Measurements from ENCODE around the gene SSPN.

SSPN gene

GRCh38 chr12:26241080-26241479 lies 45.7 kb downstream of the SSPN start:
- H3K4ac ChIP-seq (ENCODE audit: low read depth, low read length) = no peak overlapping the region
- H2BK15ac ChIP-seq (replicated peaks; ENCODE audit: low read depth) = no peak overlapping the region
- H3K79me2 ChIP-seq (ENCODE audit: control insufficient read depth, insufficient read depth, low read length) = no peaks in the 10 kb centered on the region
- WGBS (ENCODE audit: extremely low coverage, insufficient coverage, low lambda C conversion rate) = no CpG with 5 or more reads among the region's 2 CpGs
- H2BK5ac ChIP-seq (ENCODE audit: low read length) = no peak overlapping the region
- no peak overlapping the region for H3K23ac ChIP-seq (ENCODE audit: low read length)
- H3K9ac ChIP-seq (ENCODE audit: low read length) = no peak overlapping the region
- no peaks in the 10 kb centered on the region for H3K27me3 ChIP-seq (ENCODE audit: insufficient read depth, low read length, poor library complexity)
- H3K27ac ChIP-seq (ENCODE audit: low read depth, low read length) = no peak overlapping the region
- H3K36me3 ChIP-seq (ENCODE audit: control insufficient read depth, insufficient read depth, low read length) = no peaks in the 10 kb centered on the region
- H4K5ac ChIP-seq (ENCODE audit: low read length) = no peak overlapping the region
- H3K4me1 ChIP-seq (ENCODE audit: control insufficient read depth, low read depth, low read length) = no peaks in the 10 kb centered on the region
- no peak overlapping the region for H2BK120ac ChIP-seq (ENCODE audit: low read depth, low read length)
- no peak overlapping the region for H2AK5ac ChIP-seq (ENCODE audit: low read length)
- no peak for DNase-seq
- H3K4me3 ChIP-seq (ENCODE audit: low read length) = no peak overlapping the region
- H3K4me2 ChIP-seq (ENCODE audit: low read length) = no peak overlapping the region
- no peaks in the 10 kb centered on the region for H3K79me1 ChIP-seq (ENCODE audit: low read length)
- no peak overlapping the region for H4K8ac ChIP-seq (ENCODE audit: low read depth, low read length)
- H3K56ac ChIP-seq (ENCODE audit: low read length) = no peak overlapping the region
- no peak overlapping the region for H3K18ac ChIP-seq (ENCODE audit: low read length)

GRCh38 chr12:26242683-26243082 lies 47.3 kb downstream of the SSPN start:
- no peak for DNase-seq
- Histone ChIP-seq H3K36me3 (ENCODE audit: control insufficient read depth, insufficient read depth, low read length) (no peaks in the 10 kb centered on the region), H3K4me1 (ENCODE audit: control insufficient read depth, low read depth, low read length) (no peaks in the 10 kb centered on the region), H2BK5ac (ENCODE audit: low read length) (no peak overlapping the region), H4K5ac (ENCODE audit: low read length) (no peak overlapping the region), H2BK120ac (ENCODE audit: low read depth, low read length) (no peak overlapping the region), H3K23ac (ENCODE audit: low read length) (no peak overlapping the region), H2AK5ac (ENCODE audit: low read length) (no peak overlapping the region), H3K27ac (ENCODE audit: low read depth, low read length) (no peak overlapping the region), H3K4me3 (ENCODE audit: low read length) (no peak overlapping the region), H3K79me1 (ENCODE audit: low read length) (no peaks in the 10 kb centered on the region), H3K27me3 (ENCODE audit: insufficient read depth, low read length, poor library complexity) (no peaks in the 10 kb centered on the region), H3K56ac (ENCODE audit: low read length) (no peak overlapping the region), H3K79me2 (ENCODE audit: control insufficient read depth, insufficient read depth, low read length) (no peaks in the 10 kb centered on the region), H2BK15ac (replicated peaks; ENCODE audit: low read depth) (no peak overlapping the region), H3K9ac (ENCODE audit: low read length) (no peak overlapping the region), H4K8ac (ENCODE audit: low read depth, low read length) (no peak overlapping the region), H3K18ac (ENCODE audit: low read length) (no peak overlapping the region), H3K4ac (ENCODE audit: low read depth, low read length) (no peak overlapping the region), H3K4me2 (ENCODE audit: low read length) (no peak overlapping the region)

- WGBS (ENCODE audit: extremely low coverage, insufficient coverage, low lambda C conversion rate) = no CpG with 5 or more reads among the region's 9 CpGs
- Histone ChIP-seq H3K79me1 (ENCODE audit: low read length) (no peaks in the 10 kb centered on the region), H3K9ac (ENCODE audit: low read length) (no peak overlapping the region), H3K27me3 (ENCODE audit: insufficient read depth, low read length, poor library complexity) (no peaks in the 10 kb centered on the region), H4K8ac (ENCODE audit: low read depth, low read length) (no peak overlapping the region), H4K5ac (ENCODE audit: low read length) (no peak overlapping the region), H3K4me1 (ENCODE audit: control insufficient read depth, low read depth, low read length) (no peaks in the 10 kb centered on the region), H2AK5ac (ENCODE audit: low read length) (no peak overlapping the region), H3K36me3 (ENCODE audit: control insufficient read depth, insufficient read depth, low read length) (no peaks in the 10 kb centered on the region), H2BK5ac (ENCODE audit: low read length) (no peak overlapping the region), H2BK120ac (ENCODE audit: low read depth, low read length) (no peak overlapping the region), H3K4me3 (ENCODE audit: low read length) (no peak overlapping the region), H3K27ac (ENCODE audit: low read depth, low read length) (no peak overlapping the region), H3K4me2 (ENCODE audit: low read length) (no peak overlapping the region), H2BK15ac (replicated peaks; ENCODE audit: low read depth) (no peak overlapping the region), H3K79me2 (ENCODE audit: control insufficient read depth, insufficient read depth, low read length) (no peaks in the 10 kb centered on the region), H3K4ac (ENCODE audit: low read depth, low read length) (no peak overlapping the region), H3K23ac (ENCODE audit: low read length) (no peak overlapping the region), H3K56ac (ENCODE audit: low read length) (no peak overlapping the region), H3K18ac (ENCODE audit: low read length) (no peak overlapping the region)
- no peak for DNase-seq
These were observed 49.1 kb downstream of the SSPN start for GRCh38 chr12:26244503-26244902.

- Histone ChIP-seq H4K5ac (ENCODE audit: low read length) (no peak overlapping the region), H3K4me2 (ENCODE audit: low read length) (no peak overlapping the region), H2BK15ac (replicated peaks; ENCODE audit: low read depth) (no peak overlapping the region), H3K4ac (ENCODE audit: low read depth, low read length) (no peak overlapping the region), H2AK5ac (ENCODE audit: low read length) (no peak overlapping the region), H3K4me1 (ENCODE audit: control insufficient read depth, low read depth, low read length) (no peaks in the 10 kb centered on the region), H3K27me3 (ENCODE audit: insufficient read depth, low read length, poor library complexity) (no peaks in the 10 kb centered on the region), H3K27ac (ENCODE audit: low read depth, low read length) (no peak overlapping the region), H3K4me3 (ENCODE audit: low read length) (no peak overlapping the region), H3K36me3 (ENCODE audit: control insufficient read depth, insufficient read depth, low read length) (no peaks in the 10 kb centered on the region), H3K56ac (ENCODE audit: low read length) (no peak overlapping the region), H4K8ac (ENCODE audit: low read depth, low read length) (no peak overlapping the region), H3K79me1 (ENCODE audit: low read length) (no peaks in the 10 kb centered on the region), H3K79me2 (ENCODE audit: control insufficient read depth, insufficient read depth, low read length) (no peaks in the 10 kb centered on the region), H3K23ac (ENCODE audit: low read length) (no peak overlapping the region), H3K9ac (ENCODE audit: low read length) (no peak overlapping the region), H2BK120ac (ENCODE audit: low read depth, low read length) (no peak overlapping the region), H2BK5ac (ENCODE audit: low read length) (no peak overlapping the region), H3K18ac (ENCODE audit: low read length) (no peak overlapping the region)
- DNase-seq = no peak
- no CpG with 5 or more reads among the region's 6 CpGs for WGBS (ENCODE audit: extremely low coverage, insufficient coverage, low lambda C conversion rate)
These were observed 50.0 kb downstream of the SSPN start for GRCh38 chr12:26245175-26245942.

GRCh38 chr12:26246483-26247164 lies 51.3 kb downstream of the SSPN start:
- H2AK5ac ChIP-seq (ENCODE audit: low read length) = no peak overlapping the region
- H3K27me3 ChIP-seq (ENCODE audit: insufficient read depth, low read length, poor library complexity) = no peaks in the 10 kb centered on the region
- no CpG with 5 or more reads among the region's 4 CpGs for WGBS (ENCODE audit: extremely low coverage, insufficient coverage, low lambda C conversion rate)

More at GRCh38 chr12:26246483-26247164, 51.3 kb downstream of the SSPN start:
- Histone ChIP-seq H2BK5ac (ENCODE audit: low read length) (no peak overlapping the region), H3K4me2 (ENCODE audit: low read length) (no peak overlapping the region), H3K4ac (ENCODE audit: low read depth, low read length) (no peak overlapping the region), H3K4me3 (ENCODE audit: low read length) (no peak overlapping the region), H3K79me2 (ENCODE audit: control insufficient read depth, insufficient read depth, low read length) (no peaks in the 10 kb centered on the region), H3K18ac (ENCODE audit: low read length) (no peak overlapping the region), H3K79me1 (ENCODE audit: low read length) (no peaks in the 10 kb centered on the region), H3K36me3 (ENCODE audit: control insufficient read depth, insufficient read depth, low read length) (no peaks in the 10 kb centered on the region), H4K8ac (ENCODE audit: low read depth, low read length) (no peak overlapping the region), H4K5ac (ENCODE audit: low read length) (no peak overlapping the region), H3K27ac (ENCODE audit: low read depth, low read length) (no peak overlapping the region), H2BK15ac (replicated peaks; ENCODE audit: low read depth) (no peak overlapping the region), H3K56ac (ENCODE audit: low read length) (no peak overlapping the region), H3K9ac (ENCODE audit: low read length) (no peak overlapping the region), H3K4me1 (ENCODE audit: control insufficient read depth, low read depth, low read length) (no peaks in the 10 kb centered on the region), H2BK120ac (ENCODE audit: low read depth, low read length) (no peak overlapping the region), H3K23ac (ENCODE audit: low read length) (no peak overlapping the region)
- DNase-seq = no peak

Data from mesendoderm (in vitro differentiated cells).